ENCODE measurements around the gene ARHGAP6.

GRCh38 chrX:11478026-11478425 is 187.7 kb downstream of the ARHGAP6 start:
- TF ChIP-seq CTCF (IDR thresholded peaks at IDR 0.05) (no peak), POLR2A (IDR thresholded peaks at IDR 0.05) (no peak)

All from lower leg skin (tissue), 3 donors.